K562 (cell line): ENCODE measurements around the gene P4HTM. TPM values are rescaled to one million over a fixed set of nuclear protein-coding genes. Genes with fewer than 3 reads are reported as not detected.

Experiments
- CBX5 ChIP-seq: IDR thresholded peaks from 2 replicates; pipeline ENCODE4 v1.6.1; 2014; ENCODE audit warnings: low read depth, borderline replicate concordance
- CREB1 ChIP-seq, 2 experiments: sonication (generic) in 1 of 2; formaldehyde crosslinking in 1 of 2; IDR thresholded peaks; 2 replicates each; pipeline versions ENCODE4 v1.6.1 to v1.8.0; 2012 to 2022; ENCODE audit warnings: inconsistent platforms in 1 of 2, mild to moderate bottlenecking in 1 of 2, missing genetic modification reagents in 1 of 2, moderate library complexity in 1 of 2
- CREM ChIP-seq: IDR thresholded peaks from 2 replicates; pipeline ENCODE4 v1.6.1; 2014; ENCODE audit warnings: antibody characterized with exemption, low read depth
- KLF13 ChIP-seq: fragments of 450-650 bp; IDR thresholded peaks from 2 replicates; pipeline ENCODE4 v1.6.1; 2016; ENCODE audit warnings: missing genetic modification characterization, low read depth, mild to moderate bottlenecking, missing compliant biosample characterization, moderate library complexity, borderline replicate concordance
- OTX1 ChIP-seq: fragments of 450-650 bp; formaldehyde crosslinking; IDR thresholded peaks from 2 replicates; pipeline ENCODE4 v1.4.0; 2022; ENCODE audit warnings: mild to moderate bottlenecking
- SFPQ ChIP-seq: fragments of 200-400 bp; formaldehyde crosslinking; IDR thresholded peaks from 2 replicates; pipeline ENCODE4 v1.6.1; 2017; ENCODE audit warnings: mild to moderate bottlenecking, low read depth, low read length, moderate library complexity
- TARDBP ChIP-seq: fragments of 450-650 bp; IDR thresholded peaks from 2 replicates; pipeline ENCODE4 v1.6.1; 2016
- ZNF76 ChIP-seq: fragments of 250-450 bp; sonication (Bioruptor Pico); IDR thresholded peaks from 2 replicates; pipeline ENCODE4 v1.4.0; 2020; ENCODE audit warnings: mild to moderate bottlenecking, moderate library complexity, borderline replicate concordance
- ZNF79 ChIP-seq: fragments of 250-450 bp; sonication (Bioruptor Pico); IDR thresholded peaks from 2 replicates; pipeline ENCODE4 v1.4.0; 2020; ENCODE audit warnings: low read depth, mild to moderate bottlenecking, moderate library complexity
- polyA plus RNA-seq, 8 experiments: library from polyadenylated mRNA; depleted of rRNA in 4 of 8; stranded (reverse) in 5 of 8; unstranded in 3 of 8; fragments of >200 nt; fragmentation: Nextera tagmentation in 2 of 8; fragmentation: Illumina TruSeq in 1 of 8; extraction: Ambion mirVana in 2 of 8; extraction: Trizol in 1 of 8; gene quantifications; 2 replicates each; pipeline versions ENCODE4 v1.2.1 to v1.2.3, GENCODE V29; 2011 to 2014; ENCODE audit warnings: inconsistent platforms in 1 of 8, missing spikeins in 1 of 8
- total RNA-seq, 7 experiments: library from RNA; depleted of rRNA in 6 of 7; stranded (reverse); fragments of >200 nt in 6 of 7; fragmentation: Illumina TruSeq in 2 of 7; extraction: Trizol in 2 of 7; gene quantifications; 2 replicates each; pipeline versions ENCODE4 v1.2.1 to v1.2.3, GENCODE V29; 2011 to 2021; ENCODE audit warnings: low replicate concordance in 1 of 7
- TF ChIP-seq, protein P1 (sequence below): fragments of 450-650 bp; IDR thresholded peaks from 2 replicates; pipeline ENCODE4 v1.6.1; 2017; ENCODE audit warnings: antibody characterized with exemption
- TF ChIP-seq, protein P2 (sequence below), 2 experiments: fragments of 450-650 bp in 1 of 2; sonication (generic) in 1 of 2; formaldehyde crosslinking in 1 of 2; IDR thresholded peaks; 2 replicates each; pipeline versions ENCODE4 v1.7.1 to v1.9.0; 2016 to 2022; ENCODE audit warnings: inconsistent platforms in 1 of 2, mild to moderate bottlenecking in 1 of 2, missing genetic modification reagents in 1 of 2

Gene P4HTM
- total and polyA plus RNA-seq, 9 of the 15 experiments (the other 6 are each of a cell fraction or from before 2014, with no cell fraction given): 0.09 to 0.66 (median 0.25) TPM; not detected in 2

DNA sequence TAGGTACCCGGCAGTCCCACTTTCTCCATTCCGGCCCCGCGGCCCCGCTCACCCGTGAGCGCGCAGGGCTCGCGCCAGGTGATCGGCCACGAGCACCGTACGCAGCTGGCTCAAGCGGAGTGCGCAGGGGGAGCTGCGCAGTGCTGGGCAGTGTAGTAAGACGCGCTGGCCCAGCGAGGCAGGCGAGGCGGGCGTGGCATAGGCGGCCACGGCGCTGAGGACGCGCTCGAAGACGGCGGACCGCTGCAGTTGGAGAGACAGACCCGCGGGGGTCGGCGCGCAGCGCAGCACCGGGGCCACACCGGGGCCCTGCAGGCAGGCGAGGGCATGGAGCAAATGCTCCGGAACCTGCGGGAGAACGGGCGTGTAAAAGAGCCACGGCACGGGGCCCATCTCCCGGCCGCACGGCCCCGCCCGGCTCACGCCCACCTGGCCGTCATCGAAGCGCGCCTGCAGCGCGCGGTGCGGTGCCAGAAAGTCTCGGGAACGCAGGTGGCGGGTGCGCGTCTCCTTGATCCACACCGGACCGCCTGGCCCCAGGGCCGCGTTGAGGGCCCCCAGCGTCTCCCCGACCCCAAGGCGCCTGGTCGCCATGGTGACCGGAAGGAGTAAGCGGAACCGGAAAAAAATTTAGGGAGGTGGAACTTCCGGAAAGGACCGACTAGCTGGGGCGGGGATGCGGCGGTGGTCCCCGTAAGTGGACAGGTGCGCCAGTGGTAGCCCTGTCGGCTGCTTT lies 28.1 kb downstream of the P4HTM start, which contains the start of gene DALRD3 (continued):
- TF ChIP-seq SFPQ: no peak
- no peak for TF ChIP-seq TARDBP
- 0 out of 2 replicates have a peak, but pooled peaks have one; percentile 13 for TF ChIP-seq KLF13 (tag)
- peak; percentile 93 for TF ChIP-seq CREB1 (IDR thresholded peaks at IDR 0.05)
- peak; percentile 93 for TF ChIP-seq CREB1 (CRISPR knock-in tag; IDR thresholded peaks at IDR 0.05)
- no peak for TF ChIP-seq OTX1 (CRISPR knock-in tag)
- TF ChIP-seq ZNF79 (CRISPR knock-in tag): no peak
- peak; percentile 95 for TF ChIP-seq CREM
- TF ChIP-seq, protein P1, sequence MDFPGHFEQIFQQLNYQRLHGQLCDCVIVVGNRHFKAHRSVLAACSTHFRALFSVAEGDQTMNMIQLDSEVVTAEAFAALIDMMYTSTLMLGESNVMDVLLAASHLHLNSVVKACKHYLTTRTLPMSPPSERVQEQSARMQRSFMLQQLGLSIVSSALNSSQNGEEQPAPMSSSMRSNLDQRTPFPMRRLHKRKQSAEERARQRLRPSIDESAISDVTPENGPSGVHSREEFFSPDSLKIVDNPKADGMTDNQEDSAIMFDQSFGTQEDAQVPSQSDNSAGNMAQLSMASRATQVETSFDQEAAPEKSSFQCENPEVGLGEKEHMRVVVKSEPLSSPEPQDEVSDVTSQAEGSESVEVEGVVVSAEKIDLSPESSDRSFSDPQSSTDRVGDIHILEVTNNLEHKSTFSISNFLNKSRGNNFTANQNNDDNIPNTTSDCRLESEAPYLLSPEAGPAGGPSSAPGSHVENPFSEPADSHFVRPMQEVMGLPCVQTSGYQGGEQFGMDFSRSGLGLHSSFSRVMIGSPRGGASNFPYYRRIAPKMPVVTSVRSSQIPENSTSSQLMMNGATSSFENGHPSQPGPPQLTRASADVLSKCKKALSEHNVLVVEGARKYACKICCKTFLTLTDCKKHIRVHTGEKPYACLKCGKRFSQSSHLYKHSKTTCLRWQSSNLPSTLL: no peak
- TF ChIP-seq CBX5: no peak
- no peak for TF ChIP-seq ZNF76 (CRISPR knock-in tag)
- TF ChIP-seq, protein P2, sequence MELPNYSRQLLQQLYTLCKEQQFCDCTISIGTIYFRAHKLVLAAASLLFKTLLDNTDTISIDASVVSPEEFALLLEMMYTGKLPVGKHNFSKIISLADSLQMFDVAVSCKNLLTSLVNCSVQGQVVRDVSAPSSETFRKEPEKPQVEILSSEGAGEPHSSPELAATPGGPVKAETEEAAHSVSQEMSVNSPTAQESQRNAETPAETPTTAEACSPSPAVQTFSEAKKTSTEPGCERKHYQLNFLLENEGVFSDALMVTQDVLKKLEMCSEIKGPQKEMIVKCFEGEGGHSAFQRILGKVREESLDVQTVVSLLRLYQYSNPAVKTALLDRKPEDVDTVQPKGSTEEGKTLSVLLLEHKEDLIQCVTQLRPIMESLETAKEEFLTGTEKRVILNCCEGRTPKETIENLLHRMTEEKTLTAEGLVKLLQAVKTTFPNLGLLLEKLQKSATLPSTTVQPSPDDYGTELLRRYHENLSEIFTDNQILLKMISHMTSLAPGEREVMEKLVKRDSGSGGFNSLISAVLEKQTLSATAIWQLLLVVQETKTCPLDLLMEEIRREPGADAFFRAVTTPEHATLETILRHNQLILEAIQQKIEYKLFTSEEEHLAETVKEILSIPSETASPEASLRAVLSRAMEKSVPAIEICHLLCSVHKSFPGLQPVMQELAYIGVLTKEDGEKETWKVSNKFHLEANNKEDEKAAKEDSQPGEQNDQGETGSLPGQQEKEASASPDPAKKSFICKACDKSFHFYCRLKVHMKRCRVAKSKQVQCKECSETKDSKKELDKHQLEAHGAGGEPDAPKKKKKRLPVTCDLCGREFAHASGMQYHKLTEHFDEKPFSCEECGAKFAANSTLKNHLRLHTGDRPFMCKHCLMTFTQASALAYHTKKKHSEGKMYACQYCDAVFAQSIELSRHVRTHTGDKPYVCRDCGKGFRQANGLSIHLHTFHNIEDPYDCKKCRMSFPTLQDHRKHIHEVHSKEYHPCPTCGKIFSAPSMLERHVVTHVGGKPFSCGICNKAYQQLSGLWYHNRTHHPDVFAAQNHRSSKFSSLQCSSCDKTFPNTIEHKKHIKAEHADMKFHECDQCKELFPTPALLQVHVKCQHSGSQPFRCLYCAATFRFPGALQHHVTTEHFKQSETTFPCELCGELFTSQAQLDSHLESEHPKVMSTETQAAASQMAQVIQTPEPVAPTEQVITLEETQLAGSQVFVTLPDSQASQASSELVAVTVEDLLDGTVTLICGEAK (IDR thresholded peaks at IDR 0.05): peak; percentile 89
- TF ChIP-seq, protein P2 (CRISPR knock-in tag; IDR thresholded peaks at IDR 0.05): no peak
